Natural killer cell (primary cell): Measurements from ENCODE around the gene RAI1. TPM values are rescaled to one million over a fixed set of nuclear protein-coding genes. Genes with fewer than 3 reads are reported as not detected.

Experiments
- ATAC-seq, 3 donors: fragments of 150-1000 bp in 2 of 3; fragments of 200-7000 bp in 1 of 3; cut with Tn5 transposase; 1 replicate in 1 of 3; 2 replicates in 2 of 3; pipeline ENCODE4 v1.10.0; 2021; ENCODE audit warnings: mild to moderate bottlenecking in 2 of 3, moderate library complexity in 2 of 3
- DNase-seq, 2 donors: peaks; one replicate each; pipeline versions ENCODE4 v3.0.0 to v3.0.0-alpha.2; 2013 to 2021; ENCODE audit warnings: mixed read lengths in 1 of 2
- H3K27ac ChIP-seq: one replicate; pipeline ENCODE4 v1.5.1; 2013; ENCODE audit warnings: mild to moderate bottlenecking, low read length
- H3K27me3 ChIP-seq: one replicate; pipeline ENCODE4 v1.6.1; 2013; ENCODE audit warnings: low read length; ENCODE audit not compliant: control insufficient read depth, insufficient read depth
- H3K36me3 ChIP-seq: one replicate; pipeline ENCODE4 v1.6.1; 2013; ENCODE audit warnings: low read length; ENCODE audit not compliant: control insufficient read depth, insufficient read depth
- H3K4me1 ChIP-seq: one replicate; pipeline ENCODE4 v1.6.1; 2013; ENCODE audit warnings: low read length; ENCODE audit not compliant: control insufficient read depth, insufficient read depth
- H3K4me3 ChIP-seq: one replicate; pipeline ENCODE4 v1.5.1; 2013; ENCODE audit warnings: low read length
- H3K9me3 ChIP-seq: one replicate; pipeline ENCODE4 v1.6.1; 2013; ENCODE audit warnings: low read length; ENCODE audit not compliant: control insufficient read depth, insufficient read depth
- H3K27ac Mint-ChIP-seq, 2 donors: one replicate each; pipeline ENCODE4 v1.8.0; 2022; ENCODE audit warnings: mild to moderate bottlenecking in 2 of 2, mixed read lengths in 2 of 2, moderate library complexity in 1 of 2
- H3K27me3 Mint-ChIP-seq, 2 donors: one replicate each; pipeline ENCODE4 v1.8.0; 2022; ENCODE audit warnings: low read depth in 2 of 2, mixed read lengths in 2 of 2
- H3K36me3 Mint-ChIP-seq: one replicate; pipeline ENCODE4 v1.8.0; 2022; ENCODE audit warnings: mixed read lengths
- H3K4me1 Mint-ChIP-seq, 2 donors: one replicate each; pipeline ENCODE4 v1.8.0; 2022; ENCODE audit warnings: mixed read lengths in 2 of 2
- H3K4me3 Mint-ChIP-seq: one replicate; pipeline ENCODE4 v1.8.0; 2022; ENCODE audit warnings: mild to moderate bottlenecking, moderate library complexity, mixed read lengths
- H3K9me3 Mint-ChIP-seq, 2 donors: one replicate each; pipeline ENCODE4 v1.8.0; 2022; ENCODE audit warnings: mixed read lengths in 2 of 2
- CTCF ChIP-seq: fragments of 200-600 bp; IDR thresholded peaks from one replicate; pipeline ENCODE4 v1.8.0; 2022; ENCODE audit warnings: antibody characterized with exemption
- WGBS: methylation state at CpG from one replicate; pipeline ENCODE4 v1.1.7; 2013; ENCODE audit warnings: missing lambda C conversion rate; ENCODE audit not compliant: insufficient coverage; 5-methylcytosine and 5-hydroxymethylcytosine counted together
- intact Hi-C: fragments of 100-400 bp; cut with micrococcal nuclease; formaldehyde crosslinking; loops from one replicate; pipeline ENCODE4 v1.14.2; 2022
- total RNA-seq, 4 donors: library from RNA; stranded (reverse); fragments of 120-200 nt in 1 of 4; gene quantifications; one replicate each; pipeline versions ENCODE4 v1.2.3 to v1.2.4, GENCODE V29; 2013 to 2022

RAI1 gene
- total RNA-seq, 3 donors from 2014 or later (not counting 1 experiment from before 2014, with no cell fraction given): 39.8 to 55.0 (median 49.4) TPM

GRCh38 chr17:17798010-17798556, 116.8 kb downstream of the RAI1 start:
- no peak for ATAC-seq
- Mint-ChIP-seq H3K4me1 (peaks cover 11 to 22% of the 10 kb centered on the region in 2 donors), H3K9me3 (no peaks in the 10 kb centered on the region), H3K27me3 (no peaks in the 10 kb centered on the region), H3K4me3 (no peak overlapping the region), H3K36me3 (no peaks in the 10 kb centered on the region), H3K27ac (peak overlapping the region in 1 of 2 donors; percentile 35)
- Histone ChIP-seq H3K27me3 (no peaks in the 10 kb centered on the region), H3K9me3 (no peaks in the 10 kb centered on the region), H3K4me3 (no peak overlapping the region), H3K36me3 (peaks cover 27% of the 10 kb centered on the region), H3K27ac (no peak overlapping the region), H3K4me1 (peaks cover 13% of the 10 kb centered on the region)
- no peak for DNase-seq
- TF ChIP-seq CTCF: no peak
- 96% methylated on average over 25 of the region's 25 CpGs for WGBS
- intact Hi-C loops: no loop called here

GRCh38 chr17:17798573-17799255, 117.5 kb downstream of the RAI1 start:
- no peaks in the 10 kb centered on the region for H3K36me3 Mint-ChIP-seq
- no peak for TF ChIP-seq CTCF
- Histone ChIP-seq H3K36me3 (peaks cover 28% of the 10 kb centered on the region), H3K4me3 (no peak overlapping the region), H3K4me1 (peaks cover 7% of the 10 kb centered on the region), H3K9me3 (no peaks in the 10 kb centered on the region), H3K27ac (no peak overlapping the region), H3K27me3 (no peaks in the 10 kb centered on the region)
- H3K9me3 Mint-ChIP-seq: no peaks in the 10 kb centered on the region
- no peak for DNase-seq
- 93% methylated on average over 16 of the region's 16 CpGs for WGBS
- intact Hi-C loops: no loop called here
- peaks cover 4 to 15% of the 10 kb centered on the region in 2 donors for H3K4me1 Mint-ChIP-seq
- no peaks in the 10 kb centered on the region for H3K27me3 Mint-ChIP-seq
- no peak for ATAC-seq
- H3K4me3 Mint-ChIP-seq: no peak overlapping the region
- no peak overlapping the region for H3K27ac Mint-ChIP-seq

- DNase-seq (no peak), ATAC-seq (no peak)
- intact Hi-C loops: no loop called here
- H3K4me1 ChIP-seq: no peaks in the 10 kb centered on the region
- peaks cover 0 to 11% of the 10 kb centered on the region in 2 donors for H3K4me1 Mint-ChIP-seq
- H3K36me3 Mint-ChIP-seq: no peaks in the 10 kb centered on the region
- H3K36me3 ChIP-seq: peaks cover 29% of the 10 kb centered on the region
- H3K27ac ChIP-seq: no peak overlapping the region
- no peak overlapping the region for H3K27ac Mint-ChIP-seq
- H3K27me3 ChIP-seq: no peaks in the 10 kb centered on the region
- no peaks in the 10 kb centered on the region for H3K27me3 Mint-ChIP-seq
- H3K4me3 Mint-ChIP-seq: no peak overlapping the region
- no peak for TF ChIP-seq CTCF
- 96% methylated on average over 12 of the region's 12 CpGs for WGBS
- H3K9me3 ChIP-seq: no peaks in the 10 kb centered on the region
- H3K4me3 ChIP-seq: no peak overlapping the region
- H3K9me3 Mint-ChIP-seq: no peaks in the 10 kb centered on the region
Observed at GRCh38 chr17:17800504-17801021, 119.3 kb downstream of the RAI1 start.
